Stimulated activated naive CD8-positive, alpha-beta T cell treated with anti-CD3 and anti-CD28 coated beads, Interleukin-15, Interleukin-2, amounts not matched to agents 100 U/mL and 50 U/mL, for 24 hours (primary cell): ENCODE measurements around the gene CYP2D6.

ENCODE experiments used
- ATAC-seq: fragments of 150-1000 bp; cut with Tn5 transposase; one replicate; pipeline ENCODE4 v1.10.0; 2021
- DNase-seq: peaks from one replicate; pipeline ENCODE4 v3.0.0; 2021

The CYP2D6 gene

DNA sequence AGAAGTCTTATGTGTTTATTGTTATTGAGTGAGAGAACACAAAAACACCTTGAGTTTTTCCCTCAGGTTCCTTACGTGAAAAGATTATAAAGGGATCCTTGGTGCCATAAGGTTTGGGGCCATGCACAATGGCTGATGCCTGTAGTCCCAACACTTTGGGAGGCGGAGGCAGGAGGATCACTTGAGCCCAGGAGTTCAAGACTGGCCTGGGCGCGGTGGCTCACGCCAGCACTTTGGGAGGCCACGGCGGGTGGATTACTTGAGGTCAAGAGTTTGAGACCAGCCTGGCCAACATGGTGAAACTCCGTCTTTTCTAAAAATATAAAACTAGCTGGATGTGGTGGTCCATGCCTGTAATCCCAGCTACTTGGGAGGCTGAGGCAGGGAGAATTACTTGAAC lies 45.7 kb downstream of the CYP2D6 start:
- no peak for ATAC-seq
- no peak for DNase-seq

DNA sequence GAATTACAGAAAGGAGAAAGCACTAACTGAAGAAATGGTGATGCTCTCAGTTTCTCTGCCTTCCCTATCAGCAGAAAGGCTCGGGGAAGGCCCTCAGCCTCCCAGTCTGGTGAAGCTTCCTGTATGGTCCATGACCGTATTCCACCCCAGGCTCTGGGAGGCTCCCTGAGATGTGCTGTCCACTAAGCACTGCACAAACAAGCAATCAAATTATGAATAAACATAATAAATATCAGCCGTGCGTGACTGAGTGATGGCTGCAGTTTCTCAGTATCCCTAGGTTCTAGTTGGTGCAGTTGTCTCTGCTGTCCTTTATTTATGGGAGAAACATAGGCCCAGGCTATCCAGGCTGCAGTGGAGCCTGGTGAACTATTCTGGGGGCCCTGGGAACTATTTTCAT lies 47.5 kb downstream of the CYP2D6 start:
- no peak for DNase-seq
- no peak for ATAC-seq

DNA sequence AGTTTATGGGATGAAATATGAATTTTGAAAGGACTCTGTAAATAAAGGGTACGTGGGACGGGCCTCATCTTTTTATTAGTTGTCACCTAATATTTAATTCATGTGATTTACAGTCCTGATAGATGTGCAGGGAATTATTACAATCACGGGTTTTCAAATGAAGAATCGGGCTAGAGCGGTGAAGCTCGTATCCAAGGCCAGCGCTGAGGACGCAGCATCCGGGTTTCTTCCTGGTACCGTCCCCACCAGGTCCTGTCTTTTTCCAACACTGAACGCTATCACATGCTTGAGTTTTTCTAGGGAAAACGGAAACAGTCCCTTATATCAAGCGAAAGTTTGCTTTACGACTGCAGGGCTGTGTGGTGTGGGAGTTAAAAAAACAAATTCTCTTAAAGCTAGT lies 50.3 kb downstream of the CYP2D6 start:
- DNase-seq = no peak
- no peak for ATAC-seq

DNA sequence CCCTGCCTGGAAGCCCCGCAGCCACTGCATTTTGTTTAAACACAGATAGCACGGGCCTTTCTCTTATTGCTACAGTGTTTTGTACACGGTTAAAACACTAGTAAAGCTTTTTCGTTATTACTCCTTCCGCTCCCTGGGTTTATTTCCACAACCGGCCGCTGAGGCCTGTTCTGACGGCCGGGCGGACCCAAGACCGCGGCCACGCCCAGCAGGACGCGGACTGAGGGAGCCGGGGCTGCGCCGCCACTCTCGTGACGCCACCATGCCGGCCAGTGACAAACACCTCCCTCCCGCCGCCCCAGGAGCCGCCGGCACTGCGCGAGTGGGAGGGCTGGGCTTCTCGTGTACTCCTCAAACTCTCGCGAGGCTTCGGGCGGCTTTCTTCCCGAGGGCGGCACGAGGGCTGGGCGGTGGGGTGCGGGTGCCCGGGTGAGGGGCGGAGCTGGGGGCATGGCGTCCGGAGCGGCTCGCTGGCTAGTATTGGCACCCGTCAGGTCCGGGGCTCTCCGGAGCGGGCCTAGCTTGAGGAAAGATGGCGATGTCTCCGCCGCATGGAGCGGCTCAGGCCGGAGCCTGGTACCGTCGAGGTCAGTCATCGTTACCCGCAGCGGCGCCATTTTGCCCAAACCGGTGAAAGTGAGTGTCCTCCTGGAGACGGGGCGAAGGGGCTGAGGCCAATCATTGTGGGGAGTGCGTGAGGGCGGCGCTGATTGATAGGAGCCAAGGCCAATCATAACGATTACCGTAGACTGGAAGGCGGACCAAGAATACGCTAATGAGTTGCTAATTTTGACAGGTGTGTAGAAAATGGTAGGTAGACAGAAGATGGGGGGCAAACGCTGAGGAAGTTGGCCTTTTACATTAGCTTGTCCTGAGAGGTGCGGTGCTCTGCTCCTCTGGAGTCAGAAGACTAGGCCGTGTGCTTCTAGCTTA lies 51.0 kb downstream of the CYP2D6 start, which contains the start of gene SMDT1:
Gene SMDT1 (plus strand): TSS at position 382 of the 933 bp plus-strand sequence. CDS start 69 bp downstream, at position 451.
- ATAC-seq (peak; percentile 95), DNase-seq (peak; percentile 98)

DNA sequence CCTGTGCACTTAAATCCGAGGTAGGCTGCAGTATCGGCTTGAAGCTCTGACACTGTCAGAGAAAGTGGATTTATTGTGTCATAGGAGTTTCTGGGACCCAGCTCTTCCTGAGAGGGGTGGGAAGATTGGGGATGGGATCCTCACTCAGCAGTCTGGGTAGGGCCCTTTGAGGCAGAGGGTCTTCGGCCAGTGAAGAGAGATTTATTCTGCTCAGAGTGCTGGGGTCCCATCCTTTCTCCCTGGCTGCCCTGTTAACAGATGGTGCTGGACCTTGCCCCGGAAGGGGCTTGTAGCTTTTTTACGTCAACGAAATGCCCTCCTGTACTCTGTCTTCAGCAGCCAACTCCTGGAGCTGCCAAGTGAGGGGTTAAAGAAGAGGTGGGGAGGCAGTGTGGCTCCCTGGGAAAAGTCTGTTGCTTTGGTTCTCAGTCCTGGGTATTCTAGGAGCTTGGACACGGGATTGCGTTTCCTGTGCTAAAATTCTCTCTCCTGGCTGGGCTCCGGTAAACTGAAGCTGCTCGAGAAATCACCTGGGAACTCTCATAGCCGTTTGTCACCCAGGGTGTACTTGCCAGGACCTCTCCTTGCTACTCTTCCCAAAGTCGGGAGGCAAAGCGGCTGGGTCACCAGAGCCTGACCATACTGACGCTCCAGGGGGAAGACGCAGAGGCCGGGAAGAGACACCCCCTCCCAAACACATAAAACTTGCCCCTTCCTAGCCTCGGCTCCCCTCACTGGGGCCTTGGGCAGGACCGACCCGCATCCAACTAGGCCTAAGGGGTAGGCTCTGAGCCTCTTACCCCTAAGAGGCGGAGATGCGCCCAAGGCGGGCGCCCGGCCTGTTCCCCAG lies 51.9 kb downstream of the CYP2D6 start:
- DNase-seq = no peak
- ATAC-seq = no peak

DNA sequence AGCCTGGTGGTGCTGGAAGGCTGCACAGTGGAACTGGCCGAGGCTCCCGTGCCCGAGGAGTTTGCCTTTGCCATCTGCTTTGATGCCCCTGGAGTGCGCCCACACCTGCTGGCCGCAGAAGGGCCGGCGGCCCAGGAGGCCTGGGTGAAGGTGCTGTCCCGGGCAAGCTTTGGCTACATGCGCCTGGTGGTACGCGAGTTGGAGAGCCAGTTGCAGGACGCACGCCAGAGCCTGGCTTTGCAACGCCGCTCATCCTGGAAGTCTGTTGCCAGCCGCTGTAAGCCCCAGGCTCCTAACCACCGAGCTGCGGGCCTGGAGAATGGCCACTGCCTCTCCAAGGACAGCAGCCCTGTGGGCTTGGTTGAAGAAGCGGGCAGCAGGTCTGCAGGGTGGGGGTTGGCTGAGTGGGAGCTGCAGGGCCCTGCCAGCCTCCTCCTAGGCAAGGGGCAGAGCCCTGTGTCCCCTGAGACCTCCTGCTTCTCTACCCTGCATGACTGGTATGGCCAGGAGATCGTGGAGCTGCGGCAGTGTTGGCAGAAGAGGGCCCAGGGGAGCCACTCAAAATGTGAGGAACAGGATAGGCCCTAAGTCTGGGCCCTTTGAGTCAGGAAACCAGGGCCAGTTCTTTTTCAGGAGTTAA lies 53.0 kb downstream of the CYP2D6 start:
- ATAC-seq = no peak
- no peak for DNase-seq

DNA sequence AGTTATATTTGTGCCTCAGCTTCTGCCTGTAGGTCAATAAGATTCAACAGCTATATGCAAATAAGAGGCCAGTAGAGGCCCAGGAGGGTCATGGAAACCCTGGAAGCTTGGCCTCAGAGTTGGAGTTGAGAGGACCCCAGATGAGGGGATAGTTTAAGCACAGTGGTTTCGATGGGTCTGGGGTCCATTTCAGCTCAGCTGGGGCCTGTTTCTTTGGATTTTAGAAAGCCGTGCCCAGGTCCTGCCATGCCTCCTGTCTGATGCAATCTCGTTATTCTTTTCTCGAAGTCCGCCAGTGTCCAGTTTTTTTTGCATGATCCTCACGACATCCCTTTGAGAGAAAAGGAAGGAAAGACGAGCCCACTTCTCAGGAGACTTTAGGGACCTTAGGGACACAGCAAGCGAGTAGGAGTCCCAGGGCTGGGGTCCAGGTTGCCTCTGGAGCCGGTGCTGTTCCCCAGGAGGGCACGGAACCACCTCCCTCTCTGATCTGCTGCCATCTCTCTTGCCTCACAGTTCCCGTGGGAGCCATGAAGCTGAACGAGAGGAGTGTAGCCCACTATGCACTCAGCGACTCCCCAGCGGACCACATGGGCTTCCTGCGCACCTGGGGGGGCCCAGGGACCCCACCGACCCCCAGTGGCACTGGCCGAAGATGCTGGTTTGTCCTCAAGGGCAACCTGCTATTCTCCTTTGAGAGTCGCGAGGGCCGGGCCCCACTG lies 53.7 kb downstream of the CYP2D6 start:
- DNase-seq = no peak

More for the DNA sequence above, 53.7 kb downstream of the CYP2D6 start:
- ATAC-seq = no peak
